ENCODE measurements around the gene HTR5A.

Gene HTR5A

GRCh38 chr7:155131090-155131489 is 61.0 kb downstream of the HTR5A start (continued):
- TF ChIP-seq CTCF (tag by site-specific recombination; IDR thresholded peaks at IDR 0.05), result no peak

- CTCF ChIA-PET, result no interaction called here
- POLR2A ChIA-PET, result no interaction called here
- no peaks in the 10 kb centered on the region for H3K4me1 ChIP-seq (ENCODE audit: control insufficient read depth, insufficient read depth, low read length)
- TF ChIP-seq ZNF211 (tag by site-specific recombination; IDR thresholded peaks at IDR 0.05; ENCODE audit: low read depth), result no peak
- TF ChIP-seq ATF2 (tag by site-specific recombination; IDR thresholded peaks at IDR 0.05; ENCODE audit: low read depth), result no peak
- TF ChIP-seq ZNF514 (tag by site-specific recombination; IDR thresholded peaks at IDR 0.05), result no peak
- TF ChIP-seq ZNF292 (tag by site-specific recombination; IDR thresholded peaks at IDR 0.05; ENCODE audit: borderline replicate concordance, low read depth), result no peak
- TF ChIP-seq MZF1 (tag by site-specific recombination; IDR thresholded peaks at IDR 0.05; ENCODE audit: borderline replicate concordance), result no peak
- no peak for TF ChIP-seq SP7 (tag by site-specific recombination; IDR thresholded peaks at IDR 0.05)
- TF ChIP-seq ZSCAN4 (tag by site-specific recombination; IDR thresholded peaks at IDR 0.05), result no peak
- TF ChIP-seq ZNF560 (tag by site-specific recombination; IDR thresholded peaks at IDR 0.05; ENCODE audit: borderline replicate concordance), result no peak
- TF ChIP-seq ZNF596 (tag by site-specific recombination; IDR thresholded peaks at IDR 0.05), result no peak
- no peak for TF ChIP-seq ZBTB8A (tag by site-specific recombination; IDR thresholded peaks at IDR 0.05)
- TF ChIP-seq HIC1 (tag by site-specific recombination; IDR thresholded peaks at IDR 0.05), result no peak
- TF ChIP-seq ZNF24 (tag by site-specific recombination; IDR thresholded peaks at IDR 0.05), result no peak
- no peak for TF ChIP-seq ZNF148 (tag by site-specific recombination; IDR thresholded peaks at IDR 0.05; ENCODE audit: borderline replicate concordance)
- TF ChIP-seq BCL11A (tag by site-specific recombination; IDR thresholded peaks at IDR 0.05; ENCODE audit: low read depth), result no peak
- no peak for TF ChIP-seq TSHZ1 (tag by site-specific recombination; IDR thresholded peaks at IDR 0.05; ENCODE audit: borderline replicate concordance)
- no peak for TF ChIP-seq ZNF394 (tag by site-specific recombination; IDR thresholded peaks at IDR 0.05; ENCODE audit: borderline replicate concordance)
- no peak for TF ChIP-seq ZNF580 (tag by site-specific recombination; IDR thresholded peaks at IDR 0.05)
- TF ChIP-seq YY2 (tag by site-specific recombination; IDR thresholded peaks at IDR 0.05), result no peak
- TF ChIP-seq ZNF677 (tag by site-specific recombination; IDR thresholded peaks at IDR 0.05), result no peak
- TF ChIP-seq ZNF391 (tag by site-specific recombination; IDR thresholded peaks at IDR 0.05; ENCODE audit: borderline replicate concordance, low read depth), result no peak
- no peaks in the 10 kb centered on the region for H3K9me3 ChIP-seq (ENCODE audit: control insufficient read depth, insufficient read depth, low read depth, low read length)
- no peak overlapping the region for H3K4me3 ChIP-seq (ENCODE audit: low read depth, low read length)
- H3K36me3 ChIP-seq (ENCODE audit: control insufficient read depth in 2 of 2, insufficient read depth in 1 of 2, low read length in 2 of 2), result no peaks in the 10 kb centered on the region
- H3K27ac ChIP-seq (ENCODE audit: extremely low read depth, low read depth, low read length), result no peak overlapping the region
These were observed 62.3 kb downstream of the HTR5A start for GRCh38 chr7:155132431-155132830.

All from HEK293 (cell line).